Measurements from ENCODE around the gene ITGB1BP2.

- no peak for TF ChIP-seq CTCF (IDR thresholded peaks at IDR 0.05)
- no peak for TF ChIP-seq POLR2A (IDR thresholded peaks at IDR 0.05)
Observed at GRCh38 chrX:71256051-71256450, 45.5 kb upstream of the ITGB1BP2 start.
